Measurements from ENCODE around the gene NME3. TPM values are rescaled to one million over a fixed set of nuclear protein-coding genes. Genes with fewer than 3 reads are reported as not detected.
"Not testable (repeated sequence)": the region's sequence is repeated elsewhere in the genome, so short reads cannot be mapped to it uniquely, and the experiment has no call there.

The NME3 gene
- total and polyA plus RNA-seq, 2 donors (not counting 1 experiment from before 2014, with no cell fraction given), result 9.9 to 69.7 TPM

DNA sequence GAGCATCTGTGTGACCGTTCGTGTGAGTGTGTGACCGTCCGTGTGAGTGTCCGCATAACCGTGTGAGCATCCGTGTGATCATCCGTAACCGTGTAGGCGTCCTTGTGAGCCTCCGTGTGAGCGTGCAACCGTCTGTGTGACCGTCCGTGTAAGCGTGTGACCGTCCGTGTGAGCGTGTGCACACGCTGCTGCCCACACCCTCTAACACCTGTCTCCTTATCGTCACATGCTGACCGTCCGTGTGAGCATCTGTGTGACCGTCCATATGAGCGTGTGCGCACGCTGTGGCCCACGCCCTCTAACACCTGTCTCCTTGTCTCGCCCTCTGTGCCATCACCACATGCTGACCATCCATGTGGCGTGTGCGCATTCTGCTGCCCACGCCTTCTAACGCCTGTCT lies 31.1 kb downstream of the NME3 start:
- Histone ChIP-seq H2AFZ (ENCODE audit: low read length) (no peak overlapping the region), H3K36me3 (ENCODE audit: control insufficient read depth, insufficient read depth, low read length) (peaks cover 8% of the 10 kb centered on the region), H3K9me3 (ENCODE audit: control insufficient read depth, insufficient read depth, low read depth, low read length) (peaks cover 6% of the 10 kb centered on the region), H3K4me3 (replicated peaks in 1 of 4; ENCODE audit: control extremely low read depth in 1 of 4, insufficient read depth in 1 of 4, low read depth in 3 of 4, low read length in 4 of 4) (no peak overlapping the region), H3K4me2 (ENCODE audit: extremely low read depth, insufficient read depth, low read length) (no peak overlapping the region), H3K9ac (ENCODE audit: insufficient read depth, low read length) (no peak overlapping the region), H3K79me2 (ENCODE audit: control insufficient read depth, insufficient read depth, low read length) (peaks cover 2% of the 10 kb centered on the region), H3K4me1 (ENCODE audit: control insufficient read depth, extremely low read depth, insufficient read depth, low read length) (no peaks in the 10 kb centered on the region), H4K20me1 (ENCODE audit: control insufficient read depth, extremely low read depth, insufficient read depth, low read length) (no peaks in the 10 kb centered on the region), H3K27ac (ENCODE audit: insufficient read depth, low read length) (no peak overlapping the region), H3K27me3 (ENCODE audit: control insufficient read depth, insufficient read depth, low read length) (no peaks in the 10 kb centered on the region)
- no peak for TF ChIP-seq EZH2 (IDR thresholded peaks at IDR 0.05; ENCODE audit: low read length, missing control alignments)
- TF ChIP-seq, protein P1, sequence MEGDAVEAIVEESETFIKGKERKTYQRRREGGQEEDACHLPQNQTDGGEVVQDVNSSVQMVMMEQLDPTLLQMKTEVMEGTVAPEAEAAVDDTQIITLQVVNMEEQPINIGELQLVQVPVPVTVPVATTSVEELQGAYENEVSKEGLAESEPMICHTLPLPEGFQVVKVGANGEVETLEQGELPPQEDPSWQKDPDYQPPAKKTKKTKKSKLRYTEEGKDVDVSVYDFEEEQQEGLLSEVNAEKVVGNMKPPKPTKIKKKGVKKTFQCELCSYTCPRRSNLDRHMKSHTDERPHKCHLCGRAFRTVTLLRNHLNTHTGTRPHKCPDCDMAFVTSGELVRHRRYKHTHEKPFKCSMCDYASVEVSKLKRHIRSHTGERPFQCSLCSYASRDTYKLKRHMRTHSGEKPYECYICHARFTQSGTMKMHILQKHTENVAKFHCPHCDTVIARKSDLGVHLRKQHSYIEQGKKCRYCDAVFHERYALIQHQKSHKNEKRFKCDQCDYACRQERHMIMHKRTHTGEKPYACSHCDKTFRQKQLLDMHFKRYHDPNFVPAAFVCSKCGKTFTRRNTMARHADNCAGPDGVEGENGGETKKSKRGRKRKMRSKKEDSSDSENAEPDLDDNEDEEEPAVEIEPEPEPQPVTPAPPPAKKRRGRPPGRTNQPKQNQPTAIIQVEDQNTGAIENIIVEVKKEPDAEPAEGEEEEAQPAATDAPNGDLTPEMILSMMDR (conservative IDR thresholded peaks at IDR 0.05 in 1 of 2, IDR thresholded peaks at IDR 0.05 in 1 of 2; ENCODE audit: low read depth in 1 of 2, low read length in 2 of 2), result no peak
- no peak for DNase-seq (ENCODE audit: low read depth in 2 of 2)

DNA sequence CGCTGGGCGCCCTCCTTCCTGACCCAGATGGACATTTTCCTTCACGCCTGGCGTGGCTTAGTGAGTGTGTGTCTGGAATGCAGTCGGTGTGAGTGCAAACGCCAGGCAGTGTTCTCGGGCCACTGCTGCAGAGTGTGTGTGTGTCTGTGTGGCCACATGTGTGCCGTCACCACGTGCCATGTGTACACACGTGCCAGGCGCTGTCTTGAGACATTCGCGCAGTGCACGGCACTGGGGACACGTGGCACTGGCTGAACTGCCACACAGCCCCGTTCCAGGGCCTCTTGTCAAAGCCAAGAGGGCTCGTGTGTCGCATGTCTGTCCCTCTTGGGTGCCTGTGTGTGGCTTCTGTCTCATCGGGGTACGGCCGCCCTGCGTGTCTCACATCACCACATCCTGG lies 36.5 kb downstream of the NME3 start:
- Histone ChIP-seq H3K9me3 (ENCODE audit: control insufficient read depth, insufficient read depth, low read depth, low read length) (peaks cover 8% of the 10 kb centered on the region), H3K27ac (ENCODE audit: insufficient read depth, low read length) (no peak overlapping the region), H3K4me3 (replicated peaks in 1 of 4; ENCODE audit: control extremely low read depth in 1 of 4, insufficient read depth in 1 of 4, low read depth in 3 of 4, low read length in 4 of 4) (no peak overlapping the region), H2AFZ (ENCODE audit: low read length) (no peak overlapping the region), H3K4me1 (ENCODE audit: control insufficient read depth, extremely low read depth, insufficient read depth, low read length) (no peaks in the 10 kb centered on the region), H4K20me1 (ENCODE audit: control insufficient read depth, extremely low read depth, insufficient read depth, low read length) (no peaks in the 10 kb centered on the region), H3K36me3 (ENCODE audit: control insufficient read depth, insufficient read depth, low read length) (peaks cover 18% of the 10 kb centered on the region), H3K79me2 (ENCODE audit: control insufficient read depth, insufficient read depth, low read length) (peaks cover 2% of the 10 kb centered on the region), H3K9ac (ENCODE audit: insufficient read depth, low read length) (no peak overlapping the region), H3K27me3 (ENCODE audit: control insufficient read depth, insufficient read depth, low read length) (no peaks in the 10 kb centered on the region), H3K4me2 (ENCODE audit: extremely low read depth, insufficient read depth, low read length) (no peak overlapping the region)
- TF ChIP-seq EZH2 (IDR thresholded peaks at IDR 0.05; ENCODE audit: low read length, missing control alignments), result no peak
- TF ChIP-seq, protein P1 (conservative IDR thresholded peaks at IDR 0.05 in 1 of 2, IDR thresholded peaks at IDR 0.05 in 1 of 2; ENCODE audit: low read depth in 1 of 2, low read length in 2 of 2), result no peak
- DNase-seq (ENCODE audit: low read depth in 2 of 2), result no peak

DNA sequence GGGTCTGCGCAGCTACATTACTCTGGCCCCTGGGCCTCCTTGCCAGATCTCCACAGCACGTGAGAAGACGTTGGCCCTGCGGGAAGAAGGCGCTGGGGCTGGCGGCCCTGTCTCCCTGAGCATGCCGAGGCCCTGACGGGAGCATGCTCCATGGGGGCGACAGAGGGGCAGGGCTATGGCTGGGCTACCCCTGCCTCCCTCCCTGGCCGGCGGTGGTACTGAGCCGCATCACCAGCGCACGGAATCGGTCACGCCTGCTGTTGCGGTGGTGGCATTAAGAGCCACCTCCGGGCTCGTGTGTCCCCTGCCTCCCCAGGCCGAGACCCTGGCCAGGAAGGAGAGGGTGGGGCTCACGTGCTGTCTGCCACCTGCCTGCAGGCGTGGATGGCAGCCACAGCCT lies 37.2 kb downstream of the NME3 start:
- Histone ChIP-seq H3K36me3 (ENCODE audit: control insufficient read depth, insufficient read depth, low read length) (peaks cover 18% of the 10 kb centered on the region), H3K4me1 (ENCODE audit: control insufficient read depth, extremely low read depth, insufficient read depth, low read length) (no peaks in the 10 kb centered on the region), H3K4me3 (replicated peaks in 1 of 4; ENCODE audit: control extremely low read depth in 1 of 4, insufficient read depth in 1 of 4, low read depth in 3 of 4, low read length in 4 of 4) (no peak overlapping the region), H3K9me3 (ENCODE audit: control insufficient read depth, insufficient read depth, low read depth, low read length) (peaks cover 8% of the 10 kb centered on the region), H3K79me2 (ENCODE audit: control insufficient read depth, insufficient read depth, low read length) (peaks cover 2% of the 10 kb centered on the region), H3K9ac (ENCODE audit: insufficient read depth, low read length) (no peak overlapping the region), H4K20me1 (ENCODE audit: control insufficient read depth, extremely low read depth, insufficient read depth, low read length) (no peaks in the 10 kb centered on the region), H3K27me3 (ENCODE audit: control insufficient read depth, insufficient read depth, low read length) (no peaks in the 10 kb centered on the region), H3K4me2 (ENCODE audit: extremely low read depth, insufficient read depth, low read length) (no peak overlapping the region), H2AFZ (ENCODE audit: low read length) (no peak overlapping the region), H3K27ac (ENCODE audit: insufficient read depth, low read length) (no peak overlapping the region)
- TF ChIP-seq, protein P1 (conservative IDR thresholded peaks at IDR 0.05 in 1 of 2, IDR thresholded peaks at IDR 0.05 in 1 of 2; ENCODE audit: low read depth in 1 of 2, low read length in 2 of 2), result no peak
- DNase-seq (ENCODE audit: low read depth in 2 of 2), result no peak

DNA sequence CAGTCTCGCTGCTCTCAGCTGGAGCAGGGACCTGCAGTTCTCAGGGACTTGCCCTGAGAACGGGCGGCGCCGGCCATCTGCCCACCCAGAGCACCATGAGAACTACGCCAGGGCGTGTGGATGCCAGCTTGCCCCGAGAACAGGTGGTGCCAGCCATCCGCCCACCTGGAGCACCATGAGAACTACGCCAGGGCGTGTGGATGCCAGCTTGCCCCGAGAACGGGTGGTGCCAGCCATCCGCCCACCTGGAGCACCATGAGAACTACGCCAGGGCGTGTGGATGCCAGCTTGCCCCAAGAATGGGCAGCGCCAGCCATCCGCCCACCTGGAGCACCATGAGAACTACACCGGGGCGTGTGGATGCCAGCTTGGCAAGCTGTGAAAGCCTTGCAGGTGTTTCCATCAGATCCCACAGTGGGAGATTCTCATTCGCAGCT lies 38.8 kb downstream of the NME3 start:
- H4K20me1 ChIP-seq (ENCODE audit: control insufficient read depth, extremely low read depth, insufficient read depth, low read length); H3K4me2 ChIP-seq (ENCODE audit: extremely low read depth, insufficient read depth, low read length); H3K27ac ChIP-seq (ENCODE audit: insufficient read depth, low read length); H2AFZ ChIP-seq (ENCODE audit: low read length); H3K79me2 ChIP-seq (ENCODE audit: control insufficient read depth, insufficient read depth, low read length); H3K27me3 ChIP-seq (ENCODE audit: control insufficient read depth, insufficient read depth, low read length); H3K4me1 ChIP-seq (ENCODE audit: control insufficient read depth, extremely low read depth, insufficient read depth, low read length); DNase-seq (ENCODE audit: low read depth in 2 of 2); H3K9me3 ChIP-seq (ENCODE audit: control insufficient read depth, insufficient read depth, low read depth, low read length); H3K9ac ChIP-seq (ENCODE audit: insufficient read depth, low read length); H3K4me3 ChIP-seq (replicated peaks in 1 of 4; ENCODE audit: control extremely low read depth in 1 of 4, insufficient read depth in 1 of 4, low read depth in 3 of 4, low read length in 4 of 4): not testable (repeated sequence)
- H3K36me3 ChIP-seq (ENCODE audit: control insufficient read depth, insufficient read depth, low read length), result peaks cover 25% of the 10 kb centered on the region
